ENCODE data around the gene TMEM52B.
"Not testable (repeated sequence)": the region's sequence is repeated elsewhere in the genome, so short reads cannot be mapped to it uniquely, and the experiment has no call there.

TMEM52B gene

DNA sequence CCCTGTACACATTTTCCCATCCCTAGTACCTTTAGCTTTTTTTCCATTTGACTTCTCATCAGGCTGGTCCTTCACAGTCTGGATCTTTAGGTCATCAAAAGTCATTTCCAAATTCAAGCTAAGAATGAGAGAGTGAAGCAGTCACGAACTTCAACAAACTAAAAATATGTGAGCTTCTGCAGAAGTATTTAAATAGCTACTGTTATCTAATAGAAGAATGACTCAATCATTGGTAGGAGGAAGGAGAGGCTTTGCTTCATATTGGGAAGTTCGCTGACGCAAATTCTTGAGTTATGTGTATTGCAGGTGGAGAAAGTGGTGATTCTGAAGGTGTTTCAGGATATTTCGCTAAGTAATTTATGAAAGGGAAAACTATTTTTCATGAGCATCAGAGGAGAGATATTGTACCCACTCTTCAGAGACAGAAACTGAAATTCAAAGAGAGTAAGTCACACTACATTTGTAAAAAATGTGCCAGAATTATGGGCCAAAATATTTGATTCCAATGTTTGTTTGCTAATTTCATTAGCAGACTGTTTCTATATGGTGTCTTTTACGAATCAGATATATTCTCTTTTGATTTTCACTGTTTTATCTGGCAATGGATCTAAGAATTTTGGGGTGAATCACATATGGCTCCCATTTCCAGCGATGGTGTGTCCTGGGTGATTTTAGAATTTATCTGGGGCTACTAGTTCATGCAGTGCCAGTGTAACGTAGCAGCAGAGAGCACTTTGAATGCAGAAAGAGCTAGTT lies 6.7 kb upstream of the TMEM52B start, which contains the start of gene OLR1:
Gene OLR1, minus strand, starts transcription at position 160 of the 756 bp plus-strand sequence. Its CDS starts 55 bp downstream, at position 105.
- no peak for DNase-seq

DNA sequence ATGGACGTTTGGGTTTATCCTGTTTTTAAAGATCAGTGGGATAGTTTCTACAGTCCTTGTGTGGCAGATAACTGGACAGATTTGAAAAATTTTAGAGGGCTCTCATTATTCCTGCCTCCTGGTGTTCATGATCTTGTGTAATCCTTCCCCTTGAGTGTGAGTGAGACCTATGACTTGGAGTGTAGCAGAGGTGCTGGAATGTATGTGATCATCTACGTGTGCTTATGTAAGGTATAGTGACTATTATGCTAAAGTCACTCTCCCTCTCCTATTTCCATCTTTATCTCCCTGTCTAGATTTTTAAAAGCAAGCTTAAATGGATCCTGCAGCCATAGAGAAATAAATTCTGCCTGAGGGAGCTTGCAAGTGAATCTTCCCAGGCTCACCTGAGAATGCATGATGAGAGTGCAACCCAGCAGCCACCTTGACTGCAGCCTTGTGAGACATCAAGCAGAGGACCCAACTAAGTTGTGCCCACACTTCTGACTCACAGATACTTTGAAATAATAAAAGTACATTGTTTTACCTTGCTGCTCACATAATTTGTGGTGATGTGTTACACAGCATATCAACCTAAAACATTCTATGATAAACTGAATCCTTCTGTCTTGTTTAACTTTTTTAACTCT lies 3.7 kb upstream of the TMEM52B start:
- DNase-seq: no peak

DNA sequence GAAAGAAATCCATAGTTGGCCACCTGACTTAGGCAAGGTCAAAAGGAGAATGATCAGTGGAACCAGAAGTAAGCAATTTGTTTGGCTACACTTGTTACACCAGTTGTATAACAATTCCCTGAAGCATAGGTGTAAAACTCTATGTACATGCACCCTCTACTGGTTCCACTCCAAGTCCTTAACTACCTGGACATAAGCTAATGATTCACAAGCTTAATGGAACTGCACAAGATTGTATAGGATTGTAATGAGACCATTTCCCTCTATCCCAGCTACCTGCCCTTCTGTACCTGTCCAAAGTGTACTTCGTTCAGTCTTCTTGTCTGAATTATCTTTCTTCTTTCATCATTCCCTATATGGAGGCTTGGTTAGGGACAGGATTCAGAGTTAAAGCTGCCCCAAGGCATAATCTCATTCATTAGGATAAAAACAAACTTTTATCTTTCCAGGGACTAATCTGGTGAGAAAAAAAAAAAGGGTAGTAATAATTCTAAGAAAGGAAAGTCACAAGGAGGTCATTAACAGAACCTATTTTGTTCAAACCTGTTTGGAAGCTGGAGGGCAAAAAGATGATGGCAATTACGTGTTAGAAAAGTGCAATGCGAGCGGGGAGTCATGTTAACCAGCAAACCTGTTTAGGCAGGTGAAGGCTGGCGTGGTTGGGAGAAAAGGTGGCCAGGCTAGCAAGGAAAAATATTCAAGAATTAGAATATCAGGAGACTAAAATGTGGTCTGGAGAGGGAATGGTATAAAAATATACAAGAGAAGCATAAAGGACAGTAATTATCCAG lies 2.8 kb upstream of the TMEM52B start:
- no peak for DNase-seq

DNA sequence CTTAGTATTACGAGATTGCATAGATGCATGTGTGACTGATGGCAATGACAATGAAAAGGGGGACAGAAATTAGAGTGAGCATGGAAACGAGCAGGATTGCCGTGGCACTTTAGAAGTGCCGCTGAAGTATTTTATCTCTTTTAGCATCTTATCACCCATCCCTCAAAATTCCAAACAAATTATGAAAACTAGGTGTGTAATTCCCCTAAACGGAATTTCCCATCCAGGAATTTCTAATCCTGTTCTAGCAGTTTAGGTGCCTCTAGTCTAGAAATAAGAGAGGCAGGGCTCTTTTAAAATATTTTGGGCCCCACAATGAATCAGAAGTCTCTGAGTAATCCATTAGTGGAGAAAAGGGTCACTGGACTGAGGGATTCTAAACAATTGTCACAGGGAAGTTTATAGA lies 947 bp downstream of the TMEM52B start:
- DNase-seq: peak; percentile 75

DNA sequence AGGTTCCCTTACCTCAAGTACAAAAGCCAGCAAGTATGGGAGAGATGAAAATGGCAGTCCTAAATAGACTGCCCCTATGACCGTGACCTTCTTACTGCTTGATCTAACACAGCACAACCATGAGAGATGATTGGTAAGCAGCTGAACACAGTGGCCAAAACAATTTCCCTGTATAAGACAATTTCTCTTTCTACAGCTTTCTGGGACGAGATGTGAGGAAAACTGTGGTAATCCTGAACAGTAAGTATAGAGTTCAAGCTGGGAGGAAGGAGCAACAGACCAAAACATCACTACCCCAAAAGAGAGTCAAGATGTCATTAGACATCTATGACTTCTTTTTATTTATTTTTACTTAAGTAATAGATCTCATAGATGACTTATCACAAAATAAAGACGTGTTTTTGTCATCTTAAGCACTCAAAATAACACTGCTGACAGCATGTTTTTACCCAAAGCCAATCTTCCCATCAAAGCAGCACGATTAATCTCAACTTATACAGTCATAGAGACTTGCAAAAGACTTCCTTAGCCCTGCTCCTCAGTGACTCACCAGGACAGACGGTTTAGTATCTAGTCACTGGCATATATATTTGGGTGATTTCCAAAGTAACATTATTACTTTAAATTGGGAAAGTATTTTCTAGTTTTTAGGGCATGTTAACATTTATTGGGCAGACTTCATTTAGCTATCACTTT lies 3.7 kb downstream of the TMEM52B start:
- DNase-seq: peak; percentile 95

DNA sequence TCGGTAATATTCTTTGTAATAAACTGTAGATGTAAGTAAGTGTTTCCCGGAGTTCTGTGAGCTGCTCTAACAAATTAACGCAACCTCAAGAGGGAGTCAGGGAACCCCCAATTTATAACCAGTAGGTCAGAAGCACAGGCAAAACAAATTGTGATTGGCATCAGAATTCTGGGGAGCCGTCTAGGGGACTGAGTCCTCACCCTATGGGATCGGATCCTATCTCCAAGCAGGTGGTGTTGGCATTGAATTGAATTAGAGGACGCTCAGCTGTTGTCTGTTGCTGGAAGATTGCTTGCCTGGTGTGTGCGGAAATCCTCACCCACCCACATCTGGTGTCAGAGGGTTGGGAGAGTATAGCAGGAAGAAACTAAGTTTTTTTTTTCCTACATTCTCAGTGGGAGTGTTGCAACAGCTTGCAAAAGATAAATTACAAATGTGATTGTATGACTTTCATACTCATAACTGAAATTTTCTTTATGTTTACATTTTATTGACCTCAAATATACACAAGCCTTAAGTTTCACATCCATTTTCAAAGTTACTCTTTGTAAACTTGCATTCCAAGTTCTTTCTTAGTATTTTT lies 5.5 kb downstream of the TMEM52B start:
- DNase-seq: peak; percentile 94

DNA sequence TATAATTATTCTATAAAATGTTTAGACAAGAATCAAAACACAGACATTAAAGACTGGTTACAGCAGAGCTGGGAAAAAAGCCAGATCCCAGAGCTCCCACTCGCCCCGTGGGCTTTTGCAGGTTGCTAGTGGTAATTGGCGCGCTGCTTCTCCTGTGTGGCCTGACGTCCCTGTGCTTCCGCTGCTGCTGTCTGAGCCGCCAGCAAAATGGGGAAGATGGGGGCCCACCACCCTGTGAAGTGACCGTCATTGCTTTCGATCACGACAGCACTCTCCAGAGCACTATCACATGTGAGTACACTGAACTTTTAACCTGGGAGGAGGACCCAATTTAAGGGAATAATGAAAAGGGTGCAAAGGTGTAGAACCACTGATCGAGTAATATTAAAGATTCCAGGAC lies 7.5 kb downstream of the TMEM52B start:
- DNase-seq: no peak

DNA sequence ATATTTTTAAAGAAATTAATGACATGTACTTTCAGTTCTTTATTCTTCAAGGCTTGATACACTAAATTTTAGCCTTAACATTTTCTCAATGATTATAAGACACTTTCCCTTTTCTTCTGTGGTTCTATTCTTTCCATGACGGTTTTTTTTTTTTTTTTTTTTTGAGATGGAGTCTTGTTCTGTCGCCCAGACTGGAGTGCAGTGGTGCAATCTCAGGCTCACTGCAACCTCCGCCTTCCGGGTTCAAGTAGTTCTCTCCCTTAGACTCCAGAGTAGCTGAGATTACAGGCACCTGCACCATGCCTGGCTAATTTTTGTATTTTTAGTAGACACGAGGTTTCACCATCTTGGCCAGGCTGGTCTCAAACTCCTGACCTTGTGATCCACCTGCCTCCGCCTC lies 8.1 kb downstream of the TMEM52B start:
- not testable (repeated sequence) for DNase-seq

DNA sequence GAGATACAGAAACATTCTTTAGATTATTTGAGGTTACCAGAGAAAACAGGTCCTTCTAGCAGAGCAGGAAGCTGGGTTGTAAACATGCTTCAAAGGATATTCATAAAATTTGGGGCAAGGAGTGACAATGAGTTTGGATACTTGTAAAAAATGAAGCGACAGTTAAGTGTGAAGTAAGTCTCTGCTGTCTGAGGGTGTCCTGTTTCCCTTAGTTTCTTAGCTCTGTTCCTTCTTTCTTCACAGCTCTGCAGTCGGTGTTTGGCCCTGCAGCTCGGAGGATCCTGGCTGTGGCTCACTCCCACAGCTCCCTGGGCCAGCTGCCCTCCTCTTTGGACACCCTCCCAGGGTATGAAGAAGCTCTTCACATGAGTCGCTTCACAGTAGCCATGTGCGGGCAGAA lies 10.8 kb downstream of the TMEM52B start:
- DNase-seq: peak; percentile 22

DNA sequence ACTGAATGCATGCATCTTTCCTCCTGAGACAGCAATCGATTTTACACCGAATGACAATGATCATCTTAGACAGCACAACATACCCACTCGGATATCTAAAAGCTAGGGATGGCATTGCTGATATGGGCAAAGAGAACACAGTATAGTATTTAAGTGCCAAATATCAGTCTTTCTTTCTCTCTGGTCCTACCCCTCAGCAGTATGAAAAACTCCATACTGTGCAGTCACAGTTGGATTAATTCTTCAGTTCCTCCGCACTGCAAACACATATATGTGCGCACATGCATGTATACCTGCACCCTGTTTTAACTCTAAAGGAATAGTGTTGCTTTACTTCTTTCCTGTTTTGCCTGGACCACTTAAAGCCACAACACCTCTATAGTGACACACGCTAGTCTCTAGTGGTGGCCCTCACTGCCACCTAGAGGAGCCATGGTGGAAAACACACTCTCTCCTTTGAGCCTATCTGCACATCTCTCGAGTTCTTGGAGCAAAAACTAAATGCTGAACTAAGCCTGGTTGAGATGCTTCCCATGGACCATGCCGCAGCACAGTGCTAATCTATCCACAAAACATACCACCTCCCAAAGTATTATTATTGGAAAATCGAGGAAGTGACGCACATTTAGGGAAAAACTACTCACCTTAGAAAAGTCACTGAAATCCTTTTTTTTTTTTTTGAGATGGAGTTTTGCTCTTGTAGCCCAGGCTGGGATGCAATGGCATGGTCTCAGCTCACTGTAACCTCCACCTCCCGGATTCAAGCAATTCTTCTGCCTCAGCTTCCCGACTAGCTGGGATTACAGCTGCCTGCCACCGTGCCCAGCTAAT lies 11.9 kb downstream of the TMEM52B start:
- peak; percentile 68 for DNase-seq

DNA sequence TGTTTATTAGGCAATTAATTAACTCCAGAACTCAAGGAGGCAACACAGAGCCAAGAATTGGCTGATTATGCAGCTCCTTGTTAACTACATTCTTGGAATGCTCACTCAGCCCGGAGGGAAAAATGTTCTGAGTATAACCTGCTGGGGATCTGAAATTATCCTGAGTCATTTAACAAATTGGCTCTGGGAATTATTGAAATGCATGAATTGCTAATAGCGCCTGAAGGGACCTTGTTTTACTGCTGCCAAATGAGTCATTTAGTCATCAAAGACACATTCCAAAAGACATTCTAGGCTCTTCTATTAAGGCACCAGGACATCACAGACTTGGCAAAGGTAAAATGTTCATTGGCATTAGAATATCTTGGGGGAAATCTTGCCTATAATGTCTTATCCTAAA lies 13.0 kb downstream of the TMEM52B start:
- peak; percentile 59 for DNase-seq

DNA sequence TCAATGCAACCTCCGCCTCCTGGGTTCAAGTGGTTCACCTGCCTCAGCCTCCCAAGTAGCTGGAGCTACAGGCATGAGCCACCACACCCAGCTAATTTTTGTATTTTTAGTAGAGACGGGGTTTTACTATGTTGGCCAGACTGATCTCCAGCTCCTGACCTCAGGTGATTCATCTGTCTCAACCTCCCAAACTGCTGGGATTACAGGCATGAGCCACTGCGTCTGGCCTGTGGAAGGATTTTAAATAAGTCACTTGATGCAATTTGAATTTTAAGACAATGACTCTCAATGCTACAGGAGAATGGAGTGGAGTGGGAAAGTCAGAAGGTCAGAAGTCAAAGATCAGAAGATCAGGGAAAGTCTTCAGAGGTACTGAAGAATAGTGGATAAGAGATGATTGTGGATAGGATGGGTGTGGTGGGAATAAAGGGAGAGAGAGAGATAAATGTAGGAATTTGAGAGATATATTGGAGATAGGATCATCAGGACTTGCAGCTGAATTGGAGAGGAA lies 15.4 kb downstream of the TMEM52B start:
- no peak for DNase-seq

DNA sequence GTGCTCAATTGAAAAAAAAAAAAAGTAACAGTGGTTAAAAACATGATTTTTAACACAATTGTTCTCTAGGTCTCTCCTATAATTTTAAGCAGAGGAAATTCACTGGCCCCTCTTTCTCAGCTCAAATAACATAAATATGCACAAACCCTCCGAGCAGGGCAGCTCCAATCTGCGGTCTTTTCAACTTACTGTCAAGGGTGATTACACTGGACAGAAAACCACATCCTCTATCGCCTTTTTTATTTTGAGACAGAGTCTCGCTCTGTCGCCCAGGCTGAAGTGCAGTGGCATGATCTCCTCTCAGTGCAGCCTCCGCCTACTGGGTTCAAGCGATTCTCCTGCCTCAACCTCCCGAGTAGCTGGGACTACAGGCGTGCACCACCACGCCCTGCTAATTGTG lies 17.4 kb downstream of the TMEM52B start:
- DNase-seq: no peak

DNA sequence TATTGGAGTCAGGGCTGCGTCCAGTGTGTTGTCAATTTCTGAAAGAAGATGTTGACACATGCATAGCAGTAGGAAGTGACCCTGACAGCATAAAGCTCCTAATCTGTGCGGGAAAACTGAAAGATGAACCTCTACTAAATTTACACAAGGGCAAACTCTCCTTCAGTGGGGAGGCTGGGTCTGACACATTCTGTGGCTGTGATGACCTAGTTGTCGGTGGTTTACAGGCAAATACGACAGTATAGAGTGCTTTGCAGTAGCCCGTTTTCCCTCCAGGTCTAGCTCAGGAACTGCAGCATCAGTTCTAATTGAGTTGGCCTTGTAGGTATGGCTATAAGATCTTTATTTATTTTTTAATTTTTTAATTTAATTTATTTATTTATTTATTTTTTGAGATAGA lies 19.0 kb downstream of the TMEM52B start:
- DNase-seq: no peak

DNA sequence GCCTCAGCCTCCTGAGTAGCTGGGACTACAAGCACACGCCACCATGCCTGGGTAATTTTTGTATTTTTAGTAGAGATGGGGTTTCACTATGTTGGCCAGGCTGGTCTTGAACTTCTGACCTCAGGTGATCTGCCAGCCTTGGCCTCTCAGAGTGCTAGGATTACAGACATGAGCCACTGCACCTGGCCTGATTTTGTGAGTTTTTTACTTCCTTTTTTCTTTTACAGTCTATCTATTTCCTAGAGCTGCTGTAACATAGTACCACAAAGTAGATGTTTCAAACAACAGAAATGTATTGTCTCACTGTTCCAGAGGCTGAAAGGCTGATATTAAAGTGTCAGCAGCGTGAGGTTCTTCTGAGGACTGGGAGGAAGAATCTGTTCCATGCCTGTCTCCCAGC lies 25.7 kb downstream of the TMEM52B start:
- DNase-seq: not testable (repeated sequence)

DNA sequence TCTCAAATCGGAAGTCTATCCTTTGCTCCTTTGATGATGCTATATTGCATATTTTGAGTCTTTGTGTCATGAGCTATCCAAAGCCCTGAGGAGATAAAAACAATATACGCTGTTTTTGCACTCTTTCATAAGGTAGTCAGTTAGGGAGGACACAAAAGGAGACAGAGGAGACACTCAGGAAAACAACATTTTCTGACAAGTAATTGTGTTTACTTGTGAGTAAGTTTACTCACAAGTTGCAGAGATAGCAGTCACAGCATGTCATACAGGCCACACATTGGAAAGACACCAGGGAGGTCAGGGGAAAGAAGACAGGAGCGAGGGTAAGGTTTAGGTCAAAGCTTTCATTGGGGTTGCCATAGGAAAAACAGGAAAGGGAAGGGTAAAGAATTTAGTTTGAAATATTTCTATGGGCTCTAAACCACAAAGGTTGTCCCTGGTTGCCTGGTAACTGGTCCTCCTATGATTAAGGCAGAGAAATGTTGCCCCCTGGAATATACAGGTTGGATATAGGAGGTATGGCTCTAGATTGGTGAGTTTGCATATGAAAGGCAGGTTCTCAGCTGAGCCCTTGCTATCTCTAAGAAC lies 26.5 kb downstream of the TMEM52B start:
- DNase-seq: no peak

DNA sequence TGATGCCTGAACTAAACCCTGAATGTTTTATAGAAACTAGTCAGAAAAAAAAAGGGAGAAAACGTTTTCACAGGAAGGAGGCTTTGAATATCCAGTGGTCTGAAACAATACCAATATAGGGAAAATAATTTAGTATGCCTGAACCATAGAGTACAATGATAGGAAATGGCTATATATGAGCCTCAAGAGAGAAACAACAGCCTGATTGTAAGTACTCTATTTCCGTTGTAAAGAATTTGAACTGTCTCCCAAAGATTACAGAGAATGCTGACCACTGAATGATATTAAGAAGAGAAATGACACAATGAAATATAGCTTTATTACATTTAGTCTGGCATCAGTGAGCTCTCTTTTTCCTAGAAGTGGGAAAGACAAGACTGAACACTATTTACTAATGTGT lies 28.3 kb downstream of the TMEM52B start:
- DNase-seq: no peak

DNA sequence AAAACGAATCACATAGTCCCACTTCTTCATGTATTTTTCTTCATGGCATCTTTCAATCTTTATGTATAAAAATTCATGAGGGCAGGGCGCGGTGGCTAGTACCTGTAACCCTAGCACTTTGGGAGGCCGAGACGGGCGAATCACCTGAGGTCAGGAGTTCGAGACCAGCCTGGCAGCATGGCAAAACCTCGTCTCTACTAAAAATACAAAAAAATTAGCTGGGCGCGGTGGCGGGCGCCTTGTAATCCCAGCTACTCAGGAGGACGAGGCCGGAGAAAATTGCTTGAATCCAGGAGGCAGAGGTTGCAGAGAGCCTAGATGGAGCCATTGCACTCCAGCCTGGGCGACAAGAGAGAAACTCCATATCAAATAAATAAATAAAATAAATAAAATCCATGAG lies 31.4 kb downstream of the TMEM52B start:
- no peak for DNase-seq

DNA sequence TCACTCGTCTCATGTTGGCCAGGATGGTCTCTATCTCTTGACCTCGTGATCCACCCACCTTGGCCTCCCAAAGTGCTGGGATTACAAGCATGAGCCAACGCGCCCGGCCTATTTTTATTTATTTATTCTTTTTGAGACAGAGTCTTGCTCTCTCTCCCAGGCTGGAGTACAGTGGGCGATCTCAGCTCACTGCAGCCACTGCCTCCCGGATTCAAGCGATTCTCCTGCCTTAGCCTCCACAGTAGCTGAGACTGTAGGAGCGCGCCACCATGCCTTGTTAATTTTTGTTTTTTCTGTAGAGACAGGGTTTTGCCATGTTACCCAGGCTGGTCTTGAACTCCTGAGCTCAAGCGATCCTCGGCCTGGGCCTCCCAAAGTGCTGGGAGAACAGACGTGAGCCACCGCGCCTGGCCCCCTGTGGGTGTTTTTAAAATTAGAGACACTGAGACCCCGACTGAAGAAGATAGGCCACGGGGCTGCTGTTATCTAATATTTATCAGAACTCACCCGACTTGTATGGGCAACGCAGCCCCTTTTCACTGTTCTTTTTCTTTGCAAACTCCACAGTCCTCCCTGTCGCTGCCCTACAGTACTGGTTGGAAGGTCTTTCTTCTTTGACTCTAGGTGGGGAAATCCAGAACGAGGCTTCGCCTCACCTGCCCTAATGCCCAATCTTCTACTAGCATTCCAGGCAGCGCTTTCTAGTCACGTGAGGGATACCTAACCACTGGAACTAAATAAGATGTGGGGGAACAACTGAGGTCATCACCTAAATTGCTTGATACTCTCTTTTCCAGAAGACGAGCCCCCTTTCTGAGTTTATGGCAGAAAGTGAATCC lies 32.5 kb downstream of the TMEM52B start:
- DNase-seq: peak; percentile 7

All from HCEC 1CT (cell line).